HCT116 (cell line): ENCODE data around the gene ZNF367. TPM values are rescaled to one million over a fixed set of nuclear protein-coding genes. Genes with fewer than 3 reads are reported as not detected.

Experiments used
- ATAC-seq: fragments of 200-7000 bp; cut with Tn5 transposase; 2 replicates; pipeline ENCODE4 v1.9.1; 2020; ENCODE audit warnings: mild to moderate bottlenecking, moderate library complexity
- BruUV-seq: library from RNA; stranded (reverse); fragments of 400-500 nt; replicated peaks from 2 replicates; lab custom pipeline; 2021; lab: Mats Ljungman, UMichigan
- CTCF ChIA-PET: fragments of 300-600 bp; sonication (Branson Sonifier 250); formaldehyde crosslinking; loops from one replicate; lab custom pipeline; 2021; ENCODE audit warnings: antibody characterized with exemption; lab: Charles Lee
- POLR2A ChIA-PET: fragments of 300-600, 350-600 bp; sonication (Branson Sonifier 250); formaldehyde crosslinking; loops from one replicate; lab custom pipeline; 2021; ENCODE audit warnings: antibody characterized with exemption; lab: Charles Lee
- RAD21 ChIA-PET, 2 experiments: fragments of 300-600 bp; sonication (Branson Sonifier 250); formaldehyde crosslinking; loops; one replicate each; lab custom pipeline; 2023; ENCODE audit warnings: low total read pairs in 2 of 2; ENCODE audit not compliant: uncharacterized antibody in 2 of 2, unreplicated experiment in 2 of 2, low non-redundant PET in 1 of 2; lab: Charles Lee
- DNase-seq: peaks from one replicate; pipeline ENCODE4 v3.0.0-alpha.2; 2010; ENCODE audit warnings: low read depth, low spot score
- H2AFZ ChIP-seq: fragments of 200-600 bp; shearing (Covaris generic), sonication (generic); 2 replicates; pipeline ENCODE4 v1.6.1; 2017; ENCODE audit warnings: low read depth, mixed run types, mixed read lengths, antibody characterized with exemption, low read length; ENCODE audit not compliant: poor library complexity, severe bottlenecking
- H3K27ac ChIP-seq: 2 replicates; pipeline ENCODE4 v1.5.1; 2012; ENCODE audit warnings: low read depth, low read length
- H3K27me3 ChIP-seq: fragments of 200-600 bp; sonication (generic); 2 replicates; pipeline ENCODE4 v1.6.1; 2016; ENCODE audit warnings: mixed run types, low read length, mixed read lengths; ENCODE audit not compliant: insufficient read depth
- H3K36me3 ChIP-seq, 2 experiments: fragments of 200-500 bp in 1 of 2; fragments of 200-600 bp in 1 of 2; sonication (Bioruptor generic) in 1 of 2; sonication (generic) in 1 of 2; 2 replicates each; pipeline versions ENCODE4 v1.5.1 to v1.6.1; 2014 to 2016; ENCODE audit warnings: low read length in 2 of 2, inconsistent platforms in 1 of 2, mixed read lengths in 1 of 2, mixed run types in 1 of 2; ENCODE audit not compliant: insufficient read depth in 2 of 2, control insufficient read depth in 1 of 2
- H3K4me1 ChIP-seq, 2 experiments: fragments of 200-600 bp in 1 of 2; sonication (generic) in 1 of 2; 2 replicates each; pipeline versions ENCODE4 v1.5.1 to v1.6.1; 2012 to 2017; ENCODE audit warnings: low read length in 2 of 2, inconsistent platforms in 1 of 2, mild to moderate bottlenecking in 1 of 2, mixed read lengths in 1 of 2, mixed run types in 1 of 2, moderate library complexity in 1 of 2; ENCODE audit not compliant: insufficient read depth in 2 of 2, control insufficient read depth in 1 of 2
- H3K4me2 ChIP-seq: fragments of 200-600 bp; sonication (generic); 2 replicates; pipeline ENCODE4 v1.6.1; 2017; ENCODE audit warnings: mixed run types, low read length, mixed read lengths
- H3K4me3 ChIP-seq, 2 experiments: fragments of 200-600 bp in 1 of 2; sonication (generic) in 1 of 2; replicated peaks in 1 of 2; 2 replicates each; pipeline ENCODE4 v1.5.1; 2011 to 2016; ENCODE audit warnings: low read length in 2 of 2, control low read depth in 1 of 2, low read depth in 1 of 2, mild to moderate bottlenecking in 1 of 2, mixed read lengths in 1 of 2, mixed run types in 1 of 2
- H3K79me2 ChIP-seq: fragments of 200-600 bp; sonication (generic); 2 replicates; pipeline ENCODE4 v1.6.1; 2017; ENCODE audit warnings: mild to moderate bottlenecking, mixed run types, low read length, moderate library complexity, mixed read lengths; ENCODE audit not compliant: insufficient read depth
- H3K9ac ChIP-seq: fragments of 200-600 bp; sonication (generic); 2 replicates; pipeline ENCODE4 v1.6.1; 2016; ENCODE audit warnings: low read length, mixed read lengths
- H3K9me2 ChIP-seq: fragments of 200-600 bp; sonication (generic), shearing (Covaris generic); 2 replicates; pipeline ENCODE4 v1.6.1; 2017; ENCODE audit warnings: mixed run types, mild to moderate bottlenecking, moderate library complexity; ENCODE audit not compliant: insufficient read depth
- H3K9me3 ChIP-seq, 2 experiments: fragments of 200-500 bp in 1 of 2; fragments of 200-600 bp in 1 of 2; sonication (Bioruptor generic) in 1 of 2; sonication (generic) in 1 of 2; 2 replicates each; pipeline ENCODE4 v1.6.1; 2014 to 2017; ENCODE audit warnings: low read length in 2 of 2, mixed read lengths in 2 of 2, inconsistent platforms in 1 of 2, low read depth in 1 of 2, mild to moderate bottlenecking in 1 of 2, mixed run types in 1 of 2, moderate library complexity in 1 of 2; ENCODE audit not compliant: control insufficient read depth in 1 of 2, insufficient read depth in 1 of 2
- H4K20me1 ChIP-seq: fragments of 200-600 bp; sonication (generic), shearing (Covaris generic); 2 replicates; pipeline ENCODE4 v1.6.1; 2017; ENCODE audit warnings: mixed run types, mild to moderate bottlenecking, moderate library complexity; ENCODE audit not compliant: insufficient read depth
- CBX3 ChIP-seq: IDR thresholded peaks from 2 replicates; pipeline ENCODE4 v1.6.1; 2012; ENCODE audit warnings: low read depth
- CEBPB ChIP-seq: IDR thresholded peaks from 2 replicates; pipeline ENCODE4 v1.6.1; 2012; ENCODE audit warnings: low read depth
- EGR1 ChIP-seq: IDR thresholded peaks from 2 replicates; pipeline ENCODE4 v1.6.1; 2012; ENCODE audit warnings: low read depth
- ELF1 ChIP-seq: IDR thresholded peaks from 2 replicates; pipeline ENCODE4 v1.6.1; 2012; ENCODE audit warnings: low read depth, borderline replicate concordance
- EZH2 ChIP-seq: fragments of 200-600 bp; sonication (generic); IDR thresholded peaks from 2 replicates; pipeline ENCODE4 v1.6.1; 2017; ENCODE audit warnings: antibody characterized with exemption, mixed run types
- EZH2phosphoT487 ChIP-seq: fragments of 200-600 bp; IDR thresholded peaks from 2 replicates; pipeline ENCODE4 v1.6.1; 2018; ENCODE audit warnings: antibody characterized with exemption, borderline replicate concordance
- FOSL1 ChIP-seq: IDR thresholded peaks from 2 replicates; pipeline ENCODE4 v1.6.1; 2012; ENCODE audit warnings: low read depth
- JUND ChIP-seq: IDR thresholded peaks from 2 replicates; pipeline ENCODE4 v1.6.1; 2012
- POLR2AphosphoS5 ChIP-seq: IDR thresholded peaks from 2 replicates; pipeline ENCODE4 v1.6.1; 2011; ENCODE audit warnings: mild to moderate bottlenecking, low read depth, low read length, moderate library complexity
- RAD21 ChIP-seq: IDR thresholded peaks from 2 replicates; pipeline ENCODE4 v1.6.1; 2012; ENCODE audit warnings: low read depth, mild to moderate bottlenecking
- REST ChIP-seq: IDR thresholded peaks from 2 replicates; pipeline ENCODE4 v1.6.1; 2012; ENCODE audit warnings: low read depth
- TCF7L2 ChIP-seq: IDR thresholded peaks from 2 replicates; pipeline ENCODE4 v1.7.0; 2011; ENCODE audit warnings: borderline replicate concordance, inconsistent platforms; ENCODE audit not compliant: insufficient read depth, insufficient read length; ENCODE audit errors: extremely low read depth
- ZNF274 ChIP-seq: fragments of 200-500 bp; sonication (Bioruptor generic); IDR thresholded peaks from 2 replicates; pipeline ENCODE4 v1.6.1; 2014; ENCODE audit warnings: mild to moderate bottlenecking, low read depth, low read length, inconsistent platforms
- intact Hi-C: fragments of 100-400 bp; cut with micrococcal nuclease; formaldehyde crosslinking; loops from 2 replicates; pipeline ENCODE4 v1.10.0; 2022
- total RNA-seq: library from RNA; stranded (reverse); gene quantifications from one replicate; pipeline ENCODE4 v1.2.1, GENCODE V29; 2021; ENCODE audit not compliant: unreplicated experiment

Gene ZNF367
- total RNA-seq, 1 experiment from 2014 or later: 18.1 TPM

DNA sequence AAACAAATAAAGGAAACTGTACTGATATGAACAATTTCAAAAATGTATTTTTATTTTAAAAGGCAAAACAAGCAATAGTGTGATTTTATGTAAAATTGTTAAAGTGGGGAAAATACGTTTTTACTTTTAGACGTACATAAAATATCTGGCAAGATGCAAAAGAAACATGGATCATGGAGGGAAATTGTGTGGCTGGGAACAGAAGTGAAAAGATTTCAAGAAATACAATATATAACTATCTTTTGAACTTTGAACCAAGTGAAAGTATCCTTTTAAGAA lies 1.5 kb upstream of the ZNF367 start:
- Histone ChIP-seq H3K9me2 (no peaks in the 10 kb centered on the region), H2AFZ (no peak overlapping the region), H3K9ac (peak overlapping the region; percentile 100), H3K27me3 (no peaks in the 10 kb centered on the region), H3K4me3 (peak overlapping the region; percentile 67 to 73), H3K4me2 (peak overlapping the region; percentile 94)
- CTCF ChIA-PET: no interaction called here
- TF ChIP-seq POLR2AphosphoS5 (no peak), REST (no peak), CEBPB (no peak), JUND (no peak), CBX3 (no peak), ELF1 (no peak), FOSL1 (no peak), EZH2 (no peak), RAD21 (no peak), ZNF274 (no peak), EZH2phosphoT487 (no peak), TCF7L2 (no peak), EGR1 (no peak)
- TF ChIP-seq, all 23 proteins: peak for 0
- Histone ChIP-seq H3K36me3 (no peaks in the 10 kb centered on the region), H3K9me3 (no peaks in the 10 kb centered on the region), H3K4me1 (peaks cover 24 to 48% of the 10 kb centered on the region in 2 experiments), H4K20me1 (no peaks in the 10 kb centered on the region), H3K79me2 (peaks cover 26% of the 10 kb centered on the region), H3K27ac (peak overlapping the region; percentile 99; the same call in 1 of the 2 replicates)
- POLR2A ChIA-PET: no interaction called here
- no peak for DNase-seq
- intact Hi-C loops: loop anchor here (5.0 to 10.0 kb wide), 2 partner anchors 77 to 435 kb away; partner anchors contain the start of gene ZNF782
- RAD21 ChIA-PET: interaction anchor here in 1 of 2 experiments (0.6 kb wide), 1 partner anchor 37 kb away, joined by 4 read pairs; no protein-coding TSS in a partner anchor
- BruUV-seq: no TSS peak
- ATAC-seq: no peak
